Ovary (tissue), 9 donors: ENCODE results near the gene CLNK. TPM values are rescaled to one million over a fixed set of nuclear protein-coding genes. Genes with fewer than 3 reads are reported as not detected.

Experiments
- DNase-seq, 5 donors: peaks; one replicate each; pipeline ENCODE4 v3.0.0-alpha.2; 2019 to 2020
- H3K27ac ChIP-seq, 2 donors: fragments of 200-600 bp; one replicate each; pipeline versions ENCODE4 v1.5.1 to v1.8.0; 2019 to 2022
- H3K27me3 ChIP-seq: fragments of 200-600 bp; one replicate; pipeline ENCODE4 v1.8.0; 2022
- H3K36me3 ChIP-seq: fragments of 200-600 bp; sonication (generic); one replicate; pipeline ENCODE4 v1.5.1; 2019
- H3K4me1 ChIP-seq: one replicate; pipeline ENCODE4 v1.8.1; 2013; ENCODE audit warnings: mild to moderate bottlenecking, moderate library complexity; ENCODE audit not compliant: insufficient read depth
- H3K4me3 ChIP-seq: fragments of 200-600 bp; sonication (generic); one replicate; pipeline ENCODE4 v1.5.1; 2017
- H3K9me3 ChIP-seq, 2 donors: fragments of 200-600 bp in 1 of 2; sonication (generic) in 1 of 2; one replicate each; pipeline versions ENCODE4 v1.5.1 to v1.8.1; 2013 to 2019; ENCODE audit warnings: mild to moderate bottlenecking in 1 of 2, moderate library complexity in 1 of 2
- CTCF ChIP-seq, 3 donors: fragments of 450-650 bp in 2 of 3; fragments of 200-600 bp in 1 of 3; IDR thresholded peaks; one replicate each; pipeline versions ENCODE4 v1.5.1 to v1.8.0; 2016 to 2022; ENCODE audit warnings: antibody characterized with exemption in 3 of 3, mild to moderate bottlenecking in 1 of 3
- EP300 ChIP-seq: sonication (generic); formaldehyde crosslinking; IDR thresholded peaks from one replicate; pipeline ENCODE4 v1.6.1; 2017; ENCODE audit warnings: antibody characterized with exemption
- POLR2A ChIP-seq: fragments of 450-650 bp; IDR thresholded peaks from one replicate; pipeline ENCODE4 v1.6.1; 2017; ENCODE audit warnings: antibody characterized with exemption, mild to moderate bottlenecking, moderate library complexity
- WGBS, 3 donors: extraction: QIAGEN DNeasy Blood & Tissue Kit in 1 of 3; methylation state at CpG; one replicate each; pipeline versions ENCODE4 v1.1.5 to v1.1.7; 2013 to 2017; 5-methylcytosine and 5-hydroxymethylcytosine counted together
- intact Hi-C, 4 donors: fragments of 100-400 bp; cut with DNase I; formaldehyde crosslinking; loops; one replicate each; pipeline versions ENCODE4 v1.11.0 to v1.15.1; 2022 to 2023
- polyA plus RNA-seq, 2 donors: library from polyadenylated mRNA; stranded (reverse); fragments of 200-250 nt in 1 of 2; fragments of 350-450 nt in 1 of 2; fragmentation: Illumina TruSeq in 1 of 2; extraction: RNeasy Lipid Tissue Mini Kit (QIAGEN cat#74804) in 1 of 2; gene quantifications; one replicate each; pipeline ENCODE4 v1.2.3, GENCODE V29; 2013 to 2014
- total RNA-seq, 7 donors: library from RNA; depleted of rRNA in 2 of 7; stranded (reverse); fragments of >200 nt in 2 of 7; fragmentation: NEBNext Ultra II Directional in 3 of 7; extraction: Animal tissue kit (Norgen Biotek cat#: 25700) in 3 of 7; gene quantifications; one replicate each; pipeline versions ENCODE4 v1.1.0 to v1.2.4, GENCODE V29; 2016 to 2023
- donor health status: DM: no; HTN: no; CAD: no; lungs with moderate emphysema.
- donor health status: DM: no; HTN: no; CAD: no.
- donor health status: Bipolar disorder and iron deficiency.
- donor health status: DM: yes; HTN: yes; CAD: no.
- donor health status: DM: no; HTN: no; CAD: no.
- donor health status: DM: yes; HTN: yes; CAD: no.

CLNK gene
- total and polyA plus RNA-seq, 9 donors: 0.10 to 0.23 (median 0.22) TPM; not detected in 6

- Histone ChIP-seq H3K4me1 (no peaks in the 10 kb centered on the region), H3K9me3 (no peaks in the 10 kb centered on the region), H3K4me3 (no peak overlapping the region), H3K27ac (no peak overlapping the region), H3K27me3 (no peaks in the 10 kb centered on the region), H3K36me3 (no peaks in the 10 kb centered on the region)
- no peak for TF ChIP-seq EP300
- no peak for TF ChIP-seq CTCF (IDR thresholded peaks at IDR 0.05)
- TF ChIP-seq POLR2A: no peak
- intact Hi-C loops: no loop called here
- 87 to 90% (median 89%) methylated on average over 2 of the region's 2 CpGs for WGBS, 3 donors
- DNase-seq: no peak
Observed at GRCh38 chr4:10648479-10648878, 36.1 kb downstream of the CLNK start.

- 81 to 83% (median 83%) methylated on average over 3 of the region's 3 CpGs for WGBS, 3 donors
- Histone ChIP-seq H3K4me3 (no peak overlapping the region), H3K27me3 (no peaks in the 10 kb centered on the region), H3K36me3 (no peaks in the 10 kb centered on the region), H3K9me3 (no peaks in the 10 kb centered on the region), H3K27ac (no peak overlapping the region), H3K4me1 (no peaks in the 10 kb centered on the region)
- TF ChIP-seq EP300 (no peak), POLR2A (no peak), CTCF (IDR thresholded peaks at IDR 0.05) (no peak)
- intact Hi-C loops: no loop called here
- no peak for DNase-seq
Observed at GRCh38 chr4:10647846-10648245, 36.7 kb downstream of the CLNK start.

- WGBS, 3 donors: 82 to 85% (median 82%) methylated on average over 5 of the region's 5 CpGs
- TF ChIP-seq POLR2A (no peak), EP300 (no peak), CTCF (IDR thresholded peaks at IDR 0.05) (no peak)
Observed at GRCh38 chr4:10643600-10644425, 40.8 kb downstream of the CLNK start.

GRCh38 chr4:10640561-10641201 lies 43.9 kb downstream of the CLNK start:
- H3K36me3 ChIP-seq: no peaks in the 10 kb centered on the region
- 30 to 45% (median 39%) methylated on average over 5 of the region's 5 CpGs for WGBS, 3 donors
- no peak overlapping the region for H3K4me3 ChIP-seq
- no peak for DNase-seq
- H3K9me3 ChIP-seq: no peaks in the 10 kb centered on the region
- intact Hi-C loops: no loop called here
- H3K4me1 ChIP-seq: peaks cover 6% of the 10 kb centered on the region
- no peak overlapping the region for H3K27ac ChIP-seq
- no peak for TF ChIP-seq CTCF (IDR thresholded peaks at IDR 0.05)
- TF ChIP-seq EP300: no peak
- TF ChIP-seq POLR2A: no peak
- no peaks in the 10 kb centered on the region for H3K27me3 ChIP-seq

More at GRCh38 chr4:10643600-10644425, 40.8 kb downstream of the CLNK start:
- H3K27ac ChIP-seq: no peak overlapping the region
- H3K4me1 ChIP-seq: peaks cover 1% of the 10 kb centered on the region
- H3K4me3 ChIP-seq: no peak overlapping the region
- DNase-seq: no peak
- intact Hi-C loops: no loop called here
- no peaks in the 10 kb centered on the region for H3K27me3 ChIP-seq
- no peaks in the 10 kb centered on the region for H3K36me3 ChIP-seq
- H3K9me3 ChIP-seq: no peaks in the 10 kb centered on the region
